Endothelial cell of umbilical vein (primary cell): ENCODE data around the gene ABI2. TPM values are rescaled to one million over a fixed set of nuclear protein-coding genes. Genes with fewer than 3 reads are reported as not detected.

Source experiments
- BruUV-seq: library from RNA; stranded (reverse); fragments of 400-500 nt; replicated peaks from 2 replicates; lab custom pipeline; 2021; lab: Mats Ljungman, UMichigan
- CTCF ChIA-PET: fragments of 300-600, 350-600 bp; sonication (Branson Sonifier 250); formaldehyde crosslinking; loops from one replicate; lab custom pipeline; 2021; ENCODE audit warnings: antibody characterized with exemption, inconsistent platforms; lab: Charles Lee
- POLR2A ChIA-PET: fragments of 300-600, 350-600 bp; sonication (Branson Sonifier 250); formaldehyde crosslinking; loops from one replicate; lab custom pipeline; 2021; ENCODE audit warnings: antibody characterized with exemption, inconsistent platforms; lab: Charles Lee
- DNase-seq: peaks from one replicate; pipeline ENCODE4 v3.0.0-alpha.2; 2011; ENCODE audit warnings: low read depth, low spot score
- FAIRE-seq: peaks from 2 replicates; lab custom pipeline; 2011; peaks lifted over from hg19 to GRCh38; lab: Jason Lieb, UNC
- H2AFZ ChIP-seq: 2 replicates; pipeline ENCODE4 v1.6.0; 2012; ENCODE audit warnings: low read depth, low read length, control low read depth, inconsistent platforms
- H3K27ac ChIP-seq: 2 replicates; pipeline ENCODE4 v1.5.1; 2011; ENCODE audit warnings: low read depth, mild to moderate bottlenecking, control low read depth, low read length, moderate library complexity; ENCODE audit not compliant: insufficient read depth
- H3K27me3 ChIP-seq, 2 experiments: 2 replicates each; pipeline versions ENCODE4 v1.6.0 to v1.6.1; 2011; ENCODE audit warnings: low read length in 2 of 2, mixed read lengths in 1 of 2; ENCODE audit not compliant: control insufficient read depth in 2 of 2, insufficient read depth in 2 of 2
- H3K36me3 ChIP-seq, 2 experiments: 2 replicates in 1 of 2; 3 replicates in 1 of 2; pipeline ENCODE4 v1.5.1; 2011; ENCODE audit warnings: low read length in 2 of 2, mild to moderate bottlenecking in 1 of 2, moderate library complexity in 1 of 2; ENCODE audit not compliant: control insufficient read depth in 2 of 2, insufficient read depth in 2 of 2; ENCODE audit errors: extremely low read depth in 1 of 2
- H3K4me1 ChIP-seq: 3 replicates; pipeline ENCODE4 v1.5.1; 2011; ENCODE audit warnings: mild to moderate bottlenecking, low read length; ENCODE audit not compliant: control insufficient read depth, insufficient read depth; ENCODE audit errors: extremely low read depth
- H3K4me2 ChIP-seq: 2 replicates; pipeline ENCODE4 v1.6.1; 2011; ENCODE audit warnings: low read length, control low read depth, mixed read lengths; ENCODE audit not compliant: insufficient read depth
- H3K4me3 ChIP-seq, 3 experiments: fragments of 200-600 bp in 1 of 3; sonication (generic), shearing (Covaris generic) in 1 of 3; replicated peaks in 1 of 3; 2 replicates each; pipeline ENCODE4 v1.5.1; 2011 to 2016; ENCODE audit warnings: control low read depth in 3 of 3, low read length in 3 of 3, mild to moderate bottlenecking in 2 of 3, inconsistent platforms in 1 of 3, low read depth in 1 of 3, moderate library complexity in 1 of 3; ENCODE audit not compliant: insufficient read depth in 1 of 3
- H3K79me2 ChIP-seq: 2 replicates; pipeline ENCODE4 v1.6.0; 2012; ENCODE audit warnings: low read length, inconsistent platforms; ENCODE audit not compliant: control insufficient read depth, insufficient read depth
- H3K9ac ChIP-seq: replicated peaks from 2 replicates; pipeline ENCODE3; 2011; ENCODE audit warnings: low read length, control low read depth; ENCODE audit not compliant: insufficient read depth; ENCODE audit errors: extremely low read depth
- H3K9me1 ChIP-seq: replicated peaks from 3 replicates; pipeline ENCODE4 v1.6.0; 2011; ENCODE audit warnings: mild to moderate bottlenecking, low read length; ENCODE audit not compliant: control insufficient read depth, insufficient read depth; ENCODE audit errors: extremely low read depth
- H3K9me3 ChIP-seq: replicated peaks from 2 replicates; pipeline ENCODE4 v1.5.1; 2012; ENCODE audit warnings: low read length, inconsistent platforms; ENCODE audit not compliant: control insufficient read depth, insufficient read depth
- H4K20me1 ChIP-seq: replicated peaks from 2 replicates; pipeline ENCODE3; 2011; ENCODE audit warnings: mild to moderate bottlenecking, low read length; ENCODE audit not compliant: control insufficient read depth, insufficient read depth; ENCODE audit errors: extremely low read depth
- CTCF ChIP-seq, 2 donors: IDR thresholded peaks; 1 replicate in 1 of 2; 2 replicates in 1 of 2; pipeline ENCODE4 v1.5.1; 2011; ENCODE audit warnings: low read length in 2 of 2, mild to moderate bottlenecking in 2 of 2, moderate library complexity in 2 of 2, control low read depth in 1 of 2, inconsistent platforms in 1 of 2, low read depth in 1 of 2; ENCODE audit not compliant: insufficient read depth in 1 of 2; ENCODE audit errors: extremely low read depth in 1 of 2
- EZH2 ChIP-seq: IDR thresholded peaks from 2 replicates; pipeline ENCODE4 v1.6.1; 2012; ENCODE audit warnings: borderline replicate concordance, low read depth, mild to moderate bottlenecking, moderate library complexity, low read length, inconsistent platforms; ENCODE audit not compliant: severe bottlenecking
- FOS ChIP-seq: IDR thresholded peaks from 2 replicates; pipeline ENCODE4 v1.6.1; 2011; ENCODE audit warnings: mild to moderate bottlenecking, low read length, moderate library complexity, borderline replicate concordance; ENCODE audit not compliant: insufficient read depth
- GATA2 ChIP-seq: IDR thresholded peaks from 2 replicates; pipeline ENCODE4 v1.7.0; 2011; ENCODE audit warnings: low read depth, mild to moderate bottlenecking, moderate library complexity, mixed read lengths, low read length; ENCODE audit not compliant: insufficient read length, insufficient read depth
- JUN ChIP-seq: IDR thresholded peaks from 2 replicates; pipeline ENCODE4 v1.6.1; 2011; ENCODE audit warnings: borderline replicate concordance, low read depth; ENCODE audit not compliant: insufficient read length, insufficient read depth
- MAX ChIP-seq: IDR thresholded peaks from 2 replicates; pipeline ENCODE4 v1.6.1; 2011; ENCODE audit not compliant: insufficient read depth, insufficient read length
- MYC ChIP-seq: IDR thresholded peaks from one replicate; pipeline ENCODE4 v1.6.1; 2011; ENCODE audit warnings: mild to moderate bottlenecking, low read depth, low read length
- POLR2A ChIP-seq: IDR thresholded peaks from 2 replicates; pipeline ENCODE4 v1.6.1; 2012; ENCODE audit warnings: low read depth, mild to moderate bottlenecking, control low read depth, low read length
- POLR2AphosphoS5 ChIP-seq: IDR thresholded peaks from 2 replicates; pipeline ENCODE4 v1.6.1; 2012; ENCODE audit warnings: low read depth, mild to moderate bottlenecking, control low read depth, low read length, moderate library complexity; ENCODE audit not compliant: insufficient read depth
- dilution Hi-C: fragments of 300-500 bp; cut with MboI; formaldehyde crosslinking; loops from one replicate; pipeline ENCODE4 v1.15.0; 2019; ENCODE audit warnings: low sequenced_read_pairs; ENCODE audit not compliant: extremely low pct_ligation_motif_present
- intact Hi-C: fragments of 100-400 bp; cut with micrococcal nuclease; formaldehyde crosslinking; loops from one replicate; pipeline ENCODE4 v1.10.0; 2022
- polyA plus RNA-seq, 4 experiments: library from polyadenylated mRNA; depleted of rRNA in 3 of 4; stranded (reverse) in 3 of 4; unstranded in 1 of 4; fragments of >200 nt; gene quantifications; 2 replicates each; pipeline versions ENCODE4 v1.2.1 to v1.2.3, GENCODE V29; 2011 to 2012; ENCODE audit warnings: missing spikeins in 1 of 4
- total RNA-seq: library from RNA; stranded (reverse); gene quantifications from 2 replicates; pipeline ENCODE4 v1.2.3, GENCODE V29; 2021

ABI2 gene
- total and polyA plus RNA-seq, 2 donors (not counting 3 experiments of a cell fraction or from before 2014, with no cell fraction given), result 35.7 to 61.0 TPM

- Histone ChIP-seq H3K4me1 (no peaks in the 10 kb centered on the region), H2AFZ (no peak overlapping the region), H3K4me3 (no peak overlapping the region), H3K9ac (no peak overlapping the region), H3K4me2 (no peak overlapping the region), H3K9me1 (no peaks in the 10 kb centered on the region), H3K9me3 (no peaks in the 10 kb centered on the region), H3K27me3 (no peaks in the 10 kb centered on the region), H3K27ac (no peak overlapping the region), H4K20me1 (no peaks in the 10 kb centered on the region), H3K79me2 (peaks cover 9% of the 10 kb centered on the region), H3K36me3 (no peaks in the 10 kb centered on the region)
- no TSS peak for BruUV-seq
- DNase-seq (no peak), FAIRE-seq (no peak)
- ChIA-PET POLR2A (no interaction called here), CTCF (interaction anchor here (2.9 kb wide), 1 partner anchor 345 kb away, joined by 19 read pairs; no protein-coding TSS in a partner anchor)
- intact Hi-C loops (no loop called here), dilution Hi-C loops (no loop called here)
- no peak for TF ChIP-seq CTCF (IDR thresholded peaks at IDR 0.05; ENCODE audit: extremely low read depth in 1 of 2, insufficient read depth in 1 of 2, low read depth in 1 of 2, low read length in 2 of 2)
- no peak for TF ChIP-seq MYC
- no peak for TF ChIP-seq FOS
- TF ChIP-seq POLR2A, result no peak
- TF ChIP-seq MAX, result no peak
- no peak for TF ChIP-seq GATA2
- no peak for TF ChIP-seq POLR2AphosphoS5
- TF ChIP-seq EZH2, result no peak
- no peak for TF ChIP-seq JUN
Measured at GRCh38 chr2:203470371-203470770, 142.2 kb downstream of the ABI2 start.
